Ovary (tissue), 9 donors: ENCODE data around the gene THAP12. TPM values are rescaled to one million over a fixed set of nuclear protein-coding genes. Genes with fewer than 3 reads are reported as not detected.
"Not testable (repeated sequence)": the region's sequence is repeated elsewhere in the genome, so short reads cannot be mapped to it uniquely, and the experiment has no call there.

Experiments used
- DNase-seq, 5 donors: peaks; one replicate each; pipeline ENCODE4 v3.0.0-alpha.2; 2019 to 2020
- H3K27ac ChIP-seq, 2 donors: fragments of 200-600 bp; one replicate each; pipeline versions ENCODE4 v1.5.1 to v1.8.0; 2019 to 2022
- H3K27me3 ChIP-seq: fragments of 200-600 bp; one replicate; pipeline ENCODE4 v1.8.0; 2022
- H3K36me3 ChIP-seq: fragments of 200-600 bp; sonication (generic); one replicate; pipeline ENCODE4 v1.5.1; 2019
- H3K4me1 ChIP-seq: one replicate; pipeline ENCODE4 v1.8.1; 2013; ENCODE audit warnings: mild to moderate bottlenecking, moderate library complexity; ENCODE audit not compliant: insufficient read depth
- H3K4me3 ChIP-seq: fragments of 200-600 bp; sonication (generic); one replicate; pipeline ENCODE4 v1.5.1; 2017
- H3K9me3 ChIP-seq, 2 donors: fragments of 200-600 bp in 1 of 2; sonication (generic) in 1 of 2; one replicate each; pipeline versions ENCODE4 v1.5.1 to v1.8.1; 2013 to 2019; ENCODE audit warnings: mild to moderate bottlenecking in 1 of 2, moderate library complexity in 1 of 2
- EP300 ChIP-seq: sonication (generic); formaldehyde crosslinking; IDR thresholded peaks from one replicate; pipeline ENCODE4 v1.6.1; 2017; ENCODE audit warnings: antibody characterized with exemption
- POLR2A ChIP-seq: fragments of 450-650 bp; IDR thresholded peaks from one replicate; pipeline ENCODE4 v1.6.1; 2017; ENCODE audit warnings: antibody characterized with exemption, mild to moderate bottlenecking, moderate library complexity
- WGBS, 3 donors: extraction: QIAGEN DNeasy Blood & Tissue Kit in 1 of 3; methylation state at CpG; one replicate each; pipeline versions ENCODE4 v1.1.5 to v1.1.7; 2013 to 2017; 5-methylcytosine and 5-hydroxymethylcytosine counted together
- intact Hi-C, 4 donors: fragments of 100-400 bp; cut with DNase I; formaldehyde crosslinking; loops; one replicate each; pipeline versions ENCODE4 v1.11.0 to v1.15.1; 2022 to 2023
- polyA plus RNA-seq, 2 donors: library from polyadenylated mRNA; stranded (reverse); fragments of 200-250 nt in 1 of 2; fragments of 350-450 nt in 1 of 2; fragmentation: Illumina TruSeq in 1 of 2; extraction: RNeasy Lipid Tissue Mini Kit (QIAGEN cat#74804) in 1 of 2; gene quantifications; one replicate each; pipeline ENCODE4 v1.2.3, GENCODE V29; 2013 to 2014
- total RNA-seq, 7 donors: library from RNA; depleted of rRNA in 2 of 7; stranded (reverse); fragments of >200 nt in 2 of 7; fragmentation: NEBNext Ultra II Directional in 3 of 7; extraction: Animal tissue kit (Norgen Biotek cat#: 25700) in 3 of 7; gene quantifications; one replicate each; pipeline versions ENCODE4 v1.1.0 to v1.2.4, GENCODE V29; 2016 to 2023
- TF ChIP-seq, protein P1 (sequence below), 3 donors: fragments of 450-650 bp in 2 of 3; fragments of 200-600 bp in 1 of 3; IDR thresholded peaks; one replicate each; pipeline versions ENCODE4 v1.5.1 to v1.8.0; 2016 to 2022; ENCODE audit warnings: antibody characterized with exemption in 3 of 3, mild to moderate bottlenecking in 1 of 3
- donor health status: DM: no; HTN: no; CAD: no; lungs with moderate emphysema.
- donor health status: DM: no; HTN: no; CAD: no.
- donor health status: Bipolar disorder and iron deficiency.
- donor health status: DM: yes; HTN: yes; CAD: no.
- donor health status: DM: no; HTN: no; CAD: no.
- donor health status: DM: yes; HTN: yes; CAD: no.

Gene THAP12
- total and polyA plus RNA-seq, 9 donors, result 23.8 to 55.6 (median 41.6) TPM

- intact Hi-C loops, result no loop called here
- 15 to 24% (median 21%) methylated on average over 1 of the region's 1 CpG for WGBS, 3 donors
These were observed 53.7 kb downstream of the THAP12 start for GRCh38 chr11:76327202-76327601.

DNA sequence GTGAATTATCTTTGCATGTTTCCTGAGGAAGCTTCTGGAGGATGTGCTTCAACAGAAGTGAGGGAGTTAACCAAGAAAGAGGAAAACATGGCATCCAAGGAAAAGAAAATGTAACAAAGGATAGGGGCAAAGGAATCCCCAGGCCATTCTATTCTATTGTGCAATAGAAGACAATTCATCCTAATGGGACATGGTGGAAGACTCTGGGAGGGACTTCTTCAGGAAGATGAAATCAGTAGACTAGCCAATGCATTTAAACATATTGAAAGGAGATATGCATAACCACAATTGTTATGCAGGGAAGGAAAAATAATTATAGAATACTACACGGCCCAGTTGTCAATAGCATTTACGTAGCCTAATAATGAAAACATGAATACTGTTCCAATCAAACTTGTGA lies 55.7 kb downstream of the THAP12 start:
- Histone ChIP-seq H3K27ac (no peak overlapping the region), H3K4me1 (peaks cover 3% of the 10 kb centered on the region), H3K4me3 (no peak overlapping the region), H3K36me3 (no peaks in the 10 kb centered on the region), H3K9me3 (no peaks in the 10 kb centered on the region), H3K27me3 (no peaks in the 10 kb centered on the region)
- 94 to 98% (median 96%) methylated on average over 2 of the region's 2 CpGs for WGBS, 3 donors
- TF ChIP-seq POLR2A (no peak), EP300 (no peak)
- TF ChIP-seq, protein P1, sequence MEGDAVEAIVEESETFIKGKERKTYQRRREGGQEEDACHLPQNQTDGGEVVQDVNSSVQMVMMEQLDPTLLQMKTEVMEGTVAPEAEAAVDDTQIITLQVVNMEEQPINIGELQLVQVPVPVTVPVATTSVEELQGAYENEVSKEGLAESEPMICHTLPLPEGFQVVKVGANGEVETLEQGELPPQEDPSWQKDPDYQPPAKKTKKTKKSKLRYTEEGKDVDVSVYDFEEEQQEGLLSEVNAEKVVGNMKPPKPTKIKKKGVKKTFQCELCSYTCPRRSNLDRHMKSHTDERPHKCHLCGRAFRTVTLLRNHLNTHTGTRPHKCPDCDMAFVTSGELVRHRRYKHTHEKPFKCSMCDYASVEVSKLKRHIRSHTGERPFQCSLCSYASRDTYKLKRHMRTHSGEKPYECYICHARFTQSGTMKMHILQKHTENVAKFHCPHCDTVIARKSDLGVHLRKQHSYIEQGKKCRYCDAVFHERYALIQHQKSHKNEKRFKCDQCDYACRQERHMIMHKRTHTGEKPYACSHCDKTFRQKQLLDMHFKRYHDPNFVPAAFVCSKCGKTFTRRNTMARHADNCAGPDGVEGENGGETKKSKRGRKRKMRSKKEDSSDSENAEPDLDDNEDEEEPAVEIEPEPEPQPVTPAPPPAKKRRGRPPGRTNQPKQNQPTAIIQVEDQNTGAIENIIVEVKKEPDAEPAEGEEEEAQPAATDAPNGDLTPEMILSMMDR (IDR thresholded peaks at IDR 0.05), result no peak
- DNase-seq, result no peak
- intact Hi-C loops, result no loop called here

More at GRCh38 chr11:76327202-76327601, 53.7 kb downstream of the THAP12 start:
- Histone ChIP-seq H3K27me3 (no peaks in the 10 kb centered on the region), H3K36me3 (no peaks in the 10 kb centered on the region), H3K9me3 (no peaks in the 10 kb centered on the region), H3K4me1 (peaks cover 2% of the 10 kb centered on the region), H3K27ac (no peak overlapping the region), H3K4me3 (no peak overlapping the region)
- TF ChIP-seq EP300 (no peak), POLR2A (no peak)
- TF ChIP-seq, protein P1 (IDR thresholded peaks at IDR 0.05), result no peak
- no peak for DNase-seq

DNA sequence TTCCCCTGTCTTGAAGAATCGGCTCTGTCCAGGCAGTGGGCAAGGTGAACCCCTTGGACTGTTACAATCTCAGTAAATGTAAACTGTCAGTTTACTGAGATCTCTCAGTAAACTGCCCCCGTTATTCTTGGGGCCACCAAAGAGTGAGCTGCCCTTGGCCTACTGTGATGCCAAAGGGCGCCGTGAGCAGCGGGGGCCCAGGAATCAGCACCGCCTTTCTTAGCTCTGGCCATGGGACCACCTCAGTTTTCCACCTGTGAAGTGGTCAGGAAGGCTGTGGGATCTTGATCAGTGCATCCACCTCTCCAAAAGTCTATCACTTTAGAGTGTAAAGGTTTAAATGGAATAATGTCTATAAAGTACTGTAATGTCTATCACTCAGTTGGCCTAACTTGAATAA lies 57.1 kb downstream of the THAP12 start:
- no peak overlapping the region for H3K4me3 ChIP-seq
- TF ChIP-seq POLR2A (no peak), EP300 (no peak)
- TF ChIP-seq, protein P1 (IDR thresholded peaks at IDR 0.05), result no peak
- no peaks in the 10 kb centered on the region for H3K36me3 ChIP-seq
- no peaks in the 10 kb centered on the region for H3K27me3 ChIP-seq
- H3K9me3 ChIP-seq, result no peaks in the 10 kb centered on the region
- WGBS, 3 donors, result 93 to 96% (median 95%) methylated on average over 6 of the region's 6 CpGs
- no peak overlapping the region for H3K27ac ChIP-seq
- intact Hi-C loops, result loop anchor here in 3 of 4 donors (5.0 kb wide), 2 partner anchors 117 to 522 kb away; partner anchors contain the start of gene WNT11 (in 2 of the 3)
- peak in 1 of 5 donors; percentile 12 for DNase-seq
- H3K4me1 ChIP-seq, result peaks cover 1% of the 10 kb centered on the region

DNA sequence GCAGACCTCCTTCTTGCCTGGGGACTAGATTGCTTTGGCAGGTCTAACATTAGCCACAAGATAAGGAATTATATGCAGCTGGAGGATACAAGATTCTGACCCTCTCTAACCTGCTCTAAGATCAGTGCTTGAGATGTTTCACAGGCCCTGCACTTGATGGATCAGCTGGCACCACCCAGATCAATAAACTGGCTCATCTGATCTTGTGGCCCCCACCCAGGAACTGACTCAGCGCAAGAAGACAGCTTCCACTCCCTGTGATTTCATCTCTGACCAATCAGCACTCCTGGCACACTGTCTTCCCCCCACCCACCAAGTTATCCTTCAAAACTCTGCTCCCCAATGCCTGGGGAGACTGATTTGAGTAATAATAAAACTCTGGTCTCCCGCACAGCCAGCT lies 57.6 kb downstream of the THAP12 start:
- H3K27ac ChIP-seq, H3K4me1 ChIP-seq, DNase-seq, H3K4me3 ChIP-seq, H3K9me3 ChIP-seq, H3K27me3 ChIP-seq, H3K36me3 ChIP-seq: not testable (repeated sequence)
- intact Hi-C loops, result loop anchor here in 3 of 4 donors (5.0 kb wide), 2 partner anchors 116 to 521 kb away; partner anchors contain the start of gene WNT11 (in 2 of the 3)
- WGBS, 3 donors, result 93 to 96% (median 94%) methylated on average over 2 of the region's 2 CpGs

DNA sequence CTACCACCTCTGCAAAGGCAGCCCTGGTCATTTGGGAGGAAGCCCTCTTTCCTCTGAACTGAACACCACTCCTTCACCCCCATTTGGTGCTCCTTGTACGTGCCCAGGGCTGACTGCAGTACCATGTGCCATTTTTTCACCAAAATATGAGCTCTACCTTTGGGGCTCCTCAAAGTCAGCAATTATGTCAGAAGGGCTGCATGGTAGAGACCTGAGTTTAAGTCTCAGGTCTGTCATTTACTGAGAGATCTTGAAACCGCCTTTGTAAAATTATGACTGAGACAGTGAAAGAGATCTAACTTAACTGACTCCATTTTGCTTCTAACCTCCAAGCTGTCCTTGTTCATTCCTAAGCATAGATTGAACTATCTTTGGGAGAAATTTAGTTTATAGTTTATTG lies 58.0 kb downstream of the THAP12 start:
- WGBS, 3 donors, result 95 to 100% (median 96%) methylated on average over 2 of the region's 2 CpGs
- DNase-seq, result no peak
- Histone ChIP-seq H3K27ac (no peak overlapping the region), H3K9me3 (no peaks in the 10 kb centered on the region), H3K4me1 (peaks cover 1% of the 10 kb centered on the region), H3K27me3 (no peaks in the 10 kb centered on the region), H3K4me3 (no peak overlapping the region), H3K36me3 (no peaks in the 10 kb centered on the region)
- intact Hi-C loops, result loop anchor here in 3 of 4 donors (5.0 kb wide), 2 partner anchors 116 to 521 kb away; partner anchors contain the start of gene WNT11 (in 2 of the 3)
- TF ChIP-seq EP300 (no peak), POLR2A (no peak)
- TF ChIP-seq, protein P1 (IDR thresholded peaks at IDR 0.05), result no peak
